ENCODE results near the gene PPIH. TPM values are rescaled to one million over a fixed set of nuclear protein-coding genes. Genes with fewer than 3 reads are reported as not detected.
"Not testable (repeated sequence)": the region's sequence is repeated elsewhere in the genome, so short reads cannot be mapped to it uniquely, and the experiment has no call there.

The PPIH gene
- 88.4 and 92.9 TPM in 2 replicates for total RNA-seq

GRCh38 chr1:42657981-42658876, at the start of gene PPIH:
TSS of gene PPIH (plus strand) at chr1:42658423. CDS start at chr1:42658447, 24 bp downstream.
- peak within 1 kb of the TSS; percentile 98 for H3K27ac Mint-ChIP-seq
- DNase-seq, result peak; percentile 99
- H3K9me3 Mint-ChIP-seq, result no peaks in the 10 kb centered on the region
- peaks cover 4% of the 10 kb centered on the region for H3K27me3 Mint-ChIP-seq
- H3K4me3 Mint-ChIP-seq, result peak within 1 kb of the TSS; percentile 97
- H3K4me1 Mint-ChIP-seq, result peaks cover 34% of the 10 kb centered on the region
- peaks cover 29% of the 10 kb centered on the region for H3K36me3 Mint-ChIP-seq (ENCODE audit: low read depth)
- intact Hi-C loops (cut with micrococcal nuclease), result loop anchor here (1.0 to 10.0 kb wide), 4 partner anchors 24 to 267 kb away; partner anchors contain the start of genes PPCS, YBX1 and ZMYND12

GRCh38 chr1:42613803-42614131, 44.5 kb upstream of the PPIH start:
- DNase-seq, result no peak
- H3K27me3 Mint-ChIP-seq, result no peaks in the 10 kb centered on the region
- H3K9me3 Mint-ChIP-seq, result no peaks in the 10 kb centered on the region
- intact Hi-C loops (cut with micrococcal nuclease), result no loop called here
- H3K36me3 Mint-ChIP-seq (ENCODE audit: low read depth), result no peaks in the 10 kb centered on the region
- H3K4me3 Mint-ChIP-seq, result no peak overlapping the region
- H3K4me1 Mint-ChIP-seq, result no peaks in the 10 kb centered on the region
- no peak overlapping the region for H3K27ac Mint-ChIP-seq

- Mint-ChIP-seq H3K27ac (no peak overlapping the region), H3K36me3 (ENCODE audit: low read depth) (no peaks in the 10 kb centered on the region), H3K4me1 (no peaks in the 10 kb centered on the region), H3K4me3 (no peak overlapping the region), H3K27me3 (peaks cover 15% of the 10 kb centered on the region), H3K9me3 (no peaks in the 10 kb centered on the region)
- intact Hi-C loops (cut with micrococcal nuclease), result no loop called here
- no peak for DNase-seq
Measured at GRCh38 chr1:42618866-42619265, 39.4 kb upstream of the PPIH start.

- intact Hi-C loops (cut with micrococcal nuclease), result no loop called here
- H3K9me3 Mint-ChIP-seq, result no peaks in the 10 kb centered on the region
- H3K4me3 Mint-ChIP-seq, result no peak overlapping the region
- H3K27ac Mint-ChIP-seq, result no peak overlapping the region
- no peaks in the 10 kb centered on the region for H3K36me3 Mint-ChIP-seq (ENCODE audit: low read depth)
- no peak for DNase-seq
- peaks cover 22% of the 10 kb centered on the region for H3K27me3 Mint-ChIP-seq
- H3K4me1 Mint-ChIP-seq, result no peaks in the 10 kb centered on the region
Measured at GRCh38 chr1:42620307-42620706, 37.9 kb upstream of the PPIH start.

- H3K27me3 Mint-ChIP-seq, result peaks cover 27% of the 10 kb centered on the region
- H3K4me1 Mint-ChIP-seq; H3K36me3 Mint-ChIP-seq (ENCODE audit: low read depth); H3K9me3 Mint-ChIP-seq; DNase-seq; H3K4me3 Mint-ChIP-seq; H3K27ac Mint-ChIP-seq; intact Hi-C loops (cut with micrococcal nuclease): not testable (repeated sequence)
Measured at GRCh38 chr1:42621180-42621579, 37.0 kb upstream of the PPIH start.

GRCh38 chr1:42627205-42627604, 31.0 kb upstream of the PPIH start:
- H3K27ac Mint-ChIP-seq; DNase-seq; H3K9me3 Mint-ChIP-seq; intact Hi-C loops (cut with micrococcal nuclease); H3K4me3 Mint-ChIP-seq; H3K36me3 Mint-ChIP-seq (ENCODE audit: low read depth); H3K4me1 Mint-ChIP-seq: not testable (repeated sequence)
- H3K27me3 Mint-ChIP-seq, result peaks cover 19% of the 10 kb centered on the region

- intact Hi-C loops (cut with micrococcal nuclease), result no loop called here
- Mint-ChIP-seq H3K4me1 (no peaks in the 10 kb centered on the region), H3K9me3 (no peaks in the 10 kb centered on the region), H3K4me3 (no peak overlapping the region), H3K36me3 (ENCODE audit: low read depth) (no peaks in the 10 kb centered on the region), H3K27me3 (no peaks in the 10 kb centered on the region), H3K27ac (no peak overlapping the region)
- no peak for DNase-seq
Measured at GRCh38 chr1:42639116-42639515, 19.1 kb upstream of the PPIH start.

GRCh38 chr1:42646056-42646455, 12.2 kb upstream of the PPIH start:
- no peaks in the 10 kb centered on the region for H3K4me1 Mint-ChIP-seq
- H3K36me3 Mint-ChIP-seq (ENCODE audit: low read depth), result no peaks in the 10 kb centered on the region
- intact Hi-C loops (cut with micrococcal nuclease), result no loop called here
- no peak overlapping the region for H3K27ac Mint-ChIP-seq
- no peaks in the 10 kb centered on the region for H3K9me3 Mint-ChIP-seq
- H3K4me3 Mint-ChIP-seq, result no peak overlapping the region
- peaks cover 9% of the 10 kb centered on the region for H3K27me3 Mint-ChIP-seq
- DNase-seq, result no peak

- Mint-ChIP-seq H3K27me3 (peaks cover 4% of the 10 kb centered on the region), H3K4me3 (peak overlapping the region; percentile 97), H3K4me1 (peaks cover 34% of the 10 kb centered on the region), H3K27ac (peak overlapping the region; percentile 82), H3K9me3 (no peaks in the 10 kb centered on the region), H3K36me3 (ENCODE audit: low read depth) (peaks cover 28% of the 10 kb centered on the region)
- intact Hi-C loops (cut with micrococcal nuclease), result loop anchor here (10.0 kb wide), 1 partner anchor 268 kb away; no protein-coding TSS in a partner anchor
- no peak for DNase-seq
Measured at GRCh38 chr1:42657201-42657600, 1.0 kb upstream of the PPIH start.

- intact Hi-C loops (cut with micrococcal nuclease), result loop anchor here (1.0 to 10.0 kb wide), 4 partner anchors 23 to 266 kb away; partner anchors contain the start of genes PPCS, YBX1 and ZMYND12
- Mint-ChIP-seq H3K27me3 (no peaks in the 10 kb centered on the region), H3K4me1 (peaks cover 37% of the 10 kb centered on the region), H3K27ac (peak overlapping the region; percentile 98), H3K36me3 (ENCODE audit: low read depth) (peaks cover 32% of the 10 kb centered on the region), H3K9me3 (no peaks in the 10 kb centered on the region), H3K4me3 (peak overlapping the region; percentile 97)
- DNase-seq, result peak; percentile 60
Measured at GRCh38 chr1:42658877-42659337, 684 bp downstream of the PPIH start.

GRCh38 chr1:42660907-42661500, 2.8 kb downstream of the PPIH start:
- Mint-ChIP-seq H3K4me3 (peak overlapping the region; percentile 55), H3K4me1 (peaks cover 38% of the 10 kb centered on the region), H3K27ac (peak overlapping the region; percentile 64), H3K9me3 (no peaks in the 10 kb centered on the region), H3K27me3 (no peaks in the 10 kb centered on the region), H3K36me3 (ENCODE audit: low read depth) (peaks cover 49% of the 10 kb centered on the region)
- intact Hi-C loops (cut with micrococcal nuclease), result loop anchor here (1.0 kb wide), 1 partner anchor 20 kb away; no protein-coding TSS in a partner anchor
- DNase-seq, result peak; percentile 76

- Mint-ChIP-seq H3K36me3 (ENCODE audit: low read depth) (peaks cover 62% of the 10 kb centered on the region), H3K9me3 (no peaks in the 10 kb centered on the region), H3K4me1 (peaks cover 3% of the 10 kb centered on the region), H3K4me3 (no peak overlapping the region), H3K27me3 (no peaks in the 10 kb centered on the region), H3K27ac (no peak overlapping the region)
- intact Hi-C loops (cut with micrococcal nuclease), result no loop called here
- no peak for DNase-seq
Measured at GRCh38 chr1:42669936-42670335, 11.7 kb downstream of the PPIH start.

- H3K27me3 Mint-ChIP-seq, result no peaks in the 10 kb centered on the region
- H3K4me1 Mint-ChIP-seq, result peaks cover 3% of the 10 kb centered on the region
- peaks cover 64% of the 10 kb centered on the region for H3K36me3 Mint-ChIP-seq (ENCODE audit: low read depth)
- intact Hi-C loops (cut with micrococcal nuclease), result no loop called here
- no peaks in the 10 kb centered on the region for H3K9me3 Mint-ChIP-seq
- no peak overlapping the region for H3K4me3 Mint-ChIP-seq
- H3K27ac Mint-ChIP-seq, result no peak overlapping the region
- DNase-seq, result no peak
Measured at GRCh38 chr1:42670425-42670824, 12.2 kb downstream of the PPIH start.

GRCh38 chr1:42674214-42674613, 16.0 kb downstream of the PPIH start:
- no peaks in the 10 kb centered on the region for H3K9me3 Mint-ChIP-seq
- DNase-seq, result no peak
- no peaks in the 10 kb centered on the region for H3K27me3 Mint-ChIP-seq
- H3K36me3 Mint-ChIP-seq (ENCODE audit: low read depth), result peaks cover 48% of the 10 kb centered on the region
- intact Hi-C loops (cut with micrococcal nuclease), result no loop called here
- H3K4me1 Mint-ChIP-seq, result peaks cover 2% of the 10 kb centered on the region
- no peak overlapping the region for H3K4me3 Mint-ChIP-seq
- H3K27ac Mint-ChIP-seq, result no peak overlapping the region

All from activated CD4-positive, alpha-beta T cell treated with anti-CD3 and anti-CD28 coated beads, Interleukin-2, amount 10 ng/mL, durations not matched to agents 24 days and 14 days (primary cell).